Left ventricle myocardium inferior (tissue), 1 donor: ENCODE data around the gene HK3. TPM values are rescaled to one million over a fixed set of nuclear protein-coding genes. Genes with fewer than 3 reads are reported as not detected.
A peak's percentile ranks its signal among the peaks of the same experiment; 100 is the strongest.

Experiments used
- DNase-seq: peaks from one replicate; pipeline ENCODE4 v3.0.0-alpha.2; 2020
- H3K27ac ChIP-seq: fragments of 200-600 bp; replicated peaks from 2 replicates; pipeline ENCODE4 v1.8.0; 2021
- H3K27me3 ChIP-seq: fragments of 200-600 bp; 2 replicates; pipeline ENCODE4 v1.8.0; 2021; ENCODE audit warnings: low read depth
- H3K36me3 ChIP-seq: fragments of 200-600 bp; 2 replicates; pipeline ENCODE4 v1.8.0; 2021
- H3K4me1 ChIP-seq: fragments of 200-600 bp; 2 replicates; pipeline ENCODE4 v1.8.0; 2021
- H3K4me3 ChIP-seq: fragments of 200-600 bp; 2 replicates; pipeline ENCODE4 v1.8.0; 2021; ENCODE audit warnings: mild to moderate bottlenecking, moderate library complexity
- H3K9me3 ChIP-seq: fragments of 200-600 bp; replicated peaks from 2 replicates; pipeline ENCODE4 v1.8.0; 2021
- intact Hi-C: fragments of 100-400 bp; cut with micrococcal nuclease; formaldehyde crosslinking; loops from one replicate; pipeline ENCODE4 v1.11.0; 2022
- total RNA-seq: library from RNA; stranded (reverse); fragmentation: NEBNext Ultra II Directional; extraction: Animal tissue kit (Norgen Biotek cat#: 25700); gene quantifications from one replicate; pipeline ENCODE4 v1.2.1, GENCODE V29; 2021
- TF ChIP-seq, protein P1 (sequence below): fragments of 200-600 bp; IDR thresholded peaks from 2 replicates; pipeline ENCODE4 v1.8.0; 2021; ENCODE audit warnings: antibody characterized with exemption, mild to moderate bottlenecking, borderline replicate concordance
- donor health status: DM: no; HTN: yes; CAD: no; lungs with severe emphysema.

The HK3 gene
- total RNA-seq, 1 donor from 2014 or later: 3.5 TPM

- H3K4me1 ChIP-seq: no peaks in the 10 kb centered on the region
- intact Hi-C loops: no loop called here
- H3K9me3 ChIP-seq: no peaks in the 10 kb centered on the region
- no peaks in the 10 kb centered on the region for H3K36me3 ChIP-seq
- TF ChIP-seq, protein P1, sequence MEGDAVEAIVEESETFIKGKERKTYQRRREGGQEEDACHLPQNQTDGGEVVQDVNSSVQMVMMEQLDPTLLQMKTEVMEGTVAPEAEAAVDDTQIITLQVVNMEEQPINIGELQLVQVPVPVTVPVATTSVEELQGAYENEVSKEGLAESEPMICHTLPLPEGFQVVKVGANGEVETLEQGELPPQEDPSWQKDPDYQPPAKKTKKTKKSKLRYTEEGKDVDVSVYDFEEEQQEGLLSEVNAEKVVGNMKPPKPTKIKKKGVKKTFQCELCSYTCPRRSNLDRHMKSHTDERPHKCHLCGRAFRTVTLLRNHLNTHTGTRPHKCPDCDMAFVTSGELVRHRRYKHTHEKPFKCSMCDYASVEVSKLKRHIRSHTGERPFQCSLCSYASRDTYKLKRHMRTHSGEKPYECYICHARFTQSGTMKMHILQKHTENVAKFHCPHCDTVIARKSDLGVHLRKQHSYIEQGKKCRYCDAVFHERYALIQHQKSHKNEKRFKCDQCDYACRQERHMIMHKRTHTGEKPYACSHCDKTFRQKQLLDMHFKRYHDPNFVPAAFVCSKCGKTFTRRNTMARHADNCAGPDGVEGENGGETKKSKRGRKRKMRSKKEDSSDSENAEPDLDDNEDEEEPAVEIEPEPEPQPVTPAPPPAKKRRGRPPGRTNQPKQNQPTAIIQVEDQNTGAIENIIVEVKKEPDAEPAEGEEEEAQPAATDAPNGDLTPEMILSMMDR: no peak
- H3K4me3 ChIP-seq: no peak overlapping the region
- H3K27ac ChIP-seq: no peak overlapping the region
- peaks cover 56% of the 10 kb centered on the region for H3K27me3 ChIP-seq
- DNase-seq: peak; percentile 90
Measured at GRCh38 chr5:176837707-176838115, 61.4 kb downstream of the HK3 start.

DNA sequence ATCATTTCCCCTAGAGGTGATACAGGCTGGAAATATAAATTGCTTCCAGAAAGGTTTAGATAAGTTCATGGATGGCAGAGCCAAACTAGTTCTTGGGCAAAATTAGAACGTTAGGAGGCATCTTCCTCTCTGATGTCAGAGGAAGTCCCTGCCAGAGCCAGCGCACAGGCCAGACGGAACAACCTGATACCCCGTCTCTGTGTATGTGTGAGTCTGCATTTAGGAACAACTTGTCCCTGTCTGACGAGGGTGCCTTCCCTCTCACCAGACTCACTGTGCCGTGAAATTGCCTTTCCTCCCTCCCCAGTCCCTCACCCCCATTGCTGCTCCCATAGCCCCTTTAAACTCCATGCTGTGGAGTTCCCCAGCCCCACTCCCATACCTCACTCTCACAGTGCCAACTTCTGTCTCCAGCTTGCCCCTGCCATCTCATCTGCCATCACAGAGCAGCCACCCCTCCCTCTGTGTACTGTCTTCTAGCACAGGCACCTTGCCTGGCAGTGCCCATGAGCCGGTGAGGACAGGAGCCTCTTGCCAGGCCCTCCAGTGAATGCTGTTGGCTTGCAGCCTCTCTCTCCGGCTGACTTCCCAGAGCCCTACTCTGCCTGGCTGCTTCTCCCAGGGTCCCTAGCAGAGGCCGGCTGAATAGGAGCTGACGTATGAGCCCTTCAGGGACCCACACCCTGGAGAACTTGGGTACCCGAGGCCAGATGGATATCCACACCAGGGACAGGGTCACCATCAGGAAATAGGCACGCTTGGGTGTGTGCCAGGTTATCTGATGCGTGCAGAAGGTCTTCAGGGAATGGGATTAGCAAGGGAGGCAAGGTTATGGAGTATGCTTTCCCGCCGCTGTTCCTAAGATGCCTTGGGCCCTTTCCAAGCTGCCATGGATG is 62.1 kb downstream of the HK3 start:
- Histone ChIP-seq H3K27ac (no peak overlapping the region), H3K27me3 (peaks cover 56% of the 10 kb centered on the region), H3K4me3 (no peak overlapping the region), H3K4me1 (no peaks in the 10 kb centered on the region), H3K9me3 (no peaks in the 10 kb centered on the region), H3K36me3 (no peaks in the 10 kb centered on the region)
- TF ChIP-seq, protein P1: no peak
- intact Hi-C loops: no loop called here
- DNase-seq: no peak

DNA sequence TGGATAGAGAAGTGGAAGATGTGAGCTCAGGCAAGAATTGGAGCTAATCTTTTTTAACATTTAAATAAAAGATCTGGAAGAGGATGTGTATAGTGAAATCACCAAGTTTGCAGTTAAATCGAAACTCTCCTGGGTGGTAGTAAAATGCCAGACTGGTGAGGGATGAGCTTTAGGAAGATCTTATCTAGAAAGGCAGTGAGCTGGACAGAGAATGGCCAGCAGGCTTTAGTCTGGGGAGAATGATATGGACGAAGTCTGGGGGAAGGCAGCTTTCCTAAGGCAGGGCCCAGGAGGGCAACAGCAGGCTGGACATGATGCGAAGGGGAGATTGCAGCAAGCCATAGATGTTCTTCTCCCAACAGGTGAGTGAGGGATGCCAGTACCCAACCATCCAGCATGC is 63.2 kb downstream of the HK3 start:
- Histone ChIP-seq H3K4me1 (no peaks in the 10 kb centered on the region), H3K27ac (no peak overlapping the region), H3K36me3 (no peaks in the 10 kb centered on the region), H3K27me3 (peaks cover 55% of the 10 kb centered on the region), H3K9me3 (no peaks in the 10 kb centered on the region), H3K4me3 (no peak overlapping the region)
- intact Hi-C loops: no loop called here
- DNase-seq: no peak
- TF ChIP-seq, protein P1: no peak

- intact Hi-C loops: no loop called here
- H3K27me3 ChIP-seq: peaks cover 45% of the 10 kb centered on the region
- no peak overlapping the region for H3K27ac ChIP-seq
- TF ChIP-seq, protein P1: no peak
- H3K4me3 ChIP-seq: no peak overlapping the region
- no peaks in the 10 kb centered on the region for H3K9me3 ChIP-seq
- no peaks in the 10 kb centered on the region for H3K4me1 ChIP-seq
- H3K36me3 ChIP-seq: no peaks in the 10 kb centered on the region
- no peak for DNase-seq
Measured at GRCh38 chr5:176833286-176833685, 65.9 kb downstream of the HK3 start.

DNA sequence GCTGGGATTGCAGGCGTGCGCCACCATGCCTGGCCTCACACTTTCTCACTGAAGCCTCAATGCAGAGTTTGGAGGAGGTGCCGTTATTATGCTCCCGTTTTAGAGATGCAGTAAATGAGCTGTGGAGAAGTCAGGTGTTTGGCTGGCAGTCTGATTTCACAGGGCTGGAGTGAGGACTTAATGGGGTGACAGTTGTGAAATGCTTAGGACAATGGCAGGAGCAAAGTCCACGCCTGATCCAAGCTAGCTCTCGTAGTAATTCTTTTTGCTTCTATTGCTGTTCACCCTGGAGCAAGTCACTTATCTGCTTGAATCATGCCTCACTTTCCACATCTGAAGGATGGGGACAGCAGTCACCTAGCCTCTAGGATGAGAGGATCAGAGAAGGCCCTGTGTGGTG is 67.0 kb downstream of the HK3 start:
- Histone ChIP-seq H3K9me3 (no peaks in the 10 kb centered on the region), H3K27ac (no peak overlapping the region), H3K4me1 (no peaks in the 10 kb centered on the region), H3K4me3 (no peak overlapping the region), H3K36me3 (no peaks in the 10 kb centered on the region), H3K27me3 (peaks cover 45% of the 10 kb centered on the region)
- intact Hi-C loops: no loop called here
- DNase-seq: no peak
- TF ChIP-seq, protein P1: no peak
